Stimulated activated CD4-positive, alpha-beta T cell treated with anti-CD3 and anti-CD28 coated beads, Interleukin-4, amount 100 ng/mL, for 48 hours (primary cell): Measurements from ENCODE around the gene PTPN13.
"Not testable (repeated sequence)": the region's sequence is repeated elsewhere in the genome, so short reads cannot be mapped to it uniquely, and the experiment has no call there.

Experiments used
- DNase-seq, 2 donors: peaks; one replicate each; pipeline ENCODE4 v3.0.0-alpha.2; 2020; ENCODE audit warnings: low read depth in 2 of 2

Gene PTPN13

GRCh38 chr4:86718152-86718551 is 124.0 kb downstream of the PTPN13 start:
- DNase-seq = no peak

GRCh38 chr4:86719149-86719548 is 125.0 kb downstream of the PTPN13 start:
- DNase-seq = not testable (repeated sequence)

- DNase-seq = no peak
Observed at GRCh38 chr4:86720508-86721068, 126.5 kb downstream of the PTPN13 start.

- no peak for DNase-seq
Observed at GRCh38 chr4:86721412-86721811, 127.3 kb downstream of the PTPN13 start.

GRCh38 chr4:86730310-86730709 is 136.2 kb downstream of the PTPN13 start:
- no peak for DNase-seq

- DNase-seq = no peak
Observed at GRCh38 chr4:86737244-86737643, 143.1 kb downstream of the PTPN13 start.

GRCh38 chr4:86741846-86742245 is 147.7 kb downstream of the PTPN13 start:
- DNase-seq = no peak

- no peak for DNase-seq
Observed at GRCh38 chr4:86744570-86744969, 150.5 kb downstream of the PTPN13 start.

- DNase-seq = no peak
Observed at GRCh38 chr4:86749121-86749520, 155.0 kb downstream of the PTPN13 start.

GRCh38 chr4:86755388-86755787 is 161.3 kb downstream of the PTPN13 start:
- no peak for DNase-seq

- no peak for DNase-seq
Observed at GRCh38 chr4:86757468-86757867, 163.4 kb downstream of the PTPN13 start.

GRCh38 chr4:86759298-86759697 is 165.2 kb downstream of the PTPN13 start:
- DNase-seq = no peak

- no peak for DNase-seq
Observed at GRCh38 chr4:86762649-86763048, 168.5 kb downstream of the PTPN13 start.

GRCh38 chr4:86769794-86770193 is 175.7 kb downstream of the PTPN13 start:
- no peak for DNase-seq

- no peak for DNase-seq
Observed at GRCh38 chr4:86771141-86771540, 177.0 kb downstream of the PTPN13 start.

- no peak for DNase-seq
Observed at GRCh38 chr4:86775061-86775460, 180.9 kb downstream of the PTPN13 start.

- no peak for DNase-seq
Observed at GRCh38 chr4:86778175-86778574, 184.1 kb downstream of the PTPN13 start.

GRCh38 chr4:86788826-86789225 is 194.7 kb downstream of the PTPN13 start:
- no peak for DNase-seq

- DNase-seq = no peak
Observed at GRCh38 chr4:86791126-86791525, 197.0 kb downstream of the PTPN13 start.

GRCh38 chr4:86809809-86810208 is 215.7 kb downstream of the PTPN13 start:
- no peak for DNase-seq

- DNase-seq = no peak
Observed at GRCh38 chr4:86810847-86811246, 216.7 kb downstream of the PTPN13 start.

- no peak for DNase-seq
Observed at GRCh38 chr4:86815653-86816052, 221.5 kb downstream of the PTPN13 start.

GRCh38 chr4:86816501-86817273 is 222.6 kb downstream of the PTPN13 start:
- DNase-seq = no peak

GRCh38 chr4:86818211-86818610 is 224.1 kb downstream of the PTPN13 start:
- DNase-seq = no peak
